K562 (cell line): Measurements from ENCODE around the gene ZNF625. TPM values are rescaled to one million over a fixed set of nuclear protein-coding genes. Genes with fewer than 3 reads are reported as not detected.

ENCODE experiments used
- MCM2 ChIP-seq: fragments of 450-650 bp; IDR thresholded peaks from 2 replicates; pipeline ENCODE4 v1.6.1; 2017; ENCODE audit warnings: low read depth, mild to moderate bottlenecking
- PTBP1 ChIP-seq: fragments of 200-400 bp; formaldehyde crosslinking; IDR thresholded peaks from 2 replicates; pipeline ENCODE4 v1.6.1; 2017; ENCODE audit warnings: low read depth, low read length
- PTTG1 ChIP-seq: fragments of 450-650 bp; IDR thresholded peaks from 2 replicates; pipeline ENCODE4 v1.6.1; 2016; ENCODE audit warnings: low read depth, mild to moderate bottlenecking, missing genetic modification characterization, missing compliant biosample characterization
- polyA plus RNA-seq, 8 experiments: library from polyadenylated mRNA; depleted of rRNA in 4 of 8; stranded (reverse) in 5 of 8; unstranded in 3 of 8; fragments of >200 nt; fragmentation: Nextera tagmentation in 2 of 8; fragmentation: Illumina TruSeq in 1 of 8; extraction: Ambion mirVana in 2 of 8; extraction: Trizol in 1 of 8; gene quantifications; 2 replicates each; pipeline versions ENCODE4 v1.2.1 to v1.2.3, GENCODE V29; 2011 to 2014; ENCODE audit warnings: inconsistent platforms in 1 of 8, missing spikeins in 1 of 8
- total RNA-seq, 7 experiments: library from RNA; depleted of rRNA in 6 of 7; stranded (reverse); fragments of >200 nt in 6 of 7; fragmentation: Illumina TruSeq in 2 of 7; extraction: Trizol in 2 of 7; gene quantifications; 2 replicates each; pipeline versions ENCODE4 v1.2.1 to v1.2.3, GENCODE V29; 2011 to 2021; ENCODE audit warnings: low replicate concordance in 1 of 7
- TF ChIP-seq, protein P1 (sequence below): fragments of 450-650 bp; IDR thresholded peaks from 2 replicates; pipeline ENCODE4 v1.7.1; 2018; ENCODE audit warnings: mild to moderate bottlenecking, low read depth; ENCODE audit not compliant: partially characterized antibody
- TF ChIP-seq, protein P2 (sequence below), 2 experiments: IDR thresholded peaks; 2 replicates each; pipeline ENCODE4 v1.6.1; 2012; ENCODE audit warnings: improper control_type of control experiment in 2 of 2, low read depth in 2 of 2, low read length in 2 of 2, borderline replicate concordance in 1 of 2
- TF ChIP-seq, protein P3 (sequence below), 2 experiments: fragments of 450-650 bp; conservative IDR thresholded peaks; 2 replicates each; pipeline ENCODE4 v1.6.1; 2017; ENCODE audit warnings: mild to moderate bottlenecking in 2 of 2, moderate library complexity in 2 of 2
- TF ChIP-seq, protein P4 (sequence below): fragments of 450-650 bp; formaldehyde crosslinking; IDR thresholded peaks from 2 replicates; pipeline ENCODE4 v1.4.0; 2022; ENCODE audit warnings: missing genetic modification characterization

The ZNF625 gene
- total and polyA plus RNA-seq, 9 of the 15 experiments (the other 6 are each of a cell fraction or from before 2014, with no cell fraction given), result 0.07 to 0.09 TPM; not detected in 7

DNA sequence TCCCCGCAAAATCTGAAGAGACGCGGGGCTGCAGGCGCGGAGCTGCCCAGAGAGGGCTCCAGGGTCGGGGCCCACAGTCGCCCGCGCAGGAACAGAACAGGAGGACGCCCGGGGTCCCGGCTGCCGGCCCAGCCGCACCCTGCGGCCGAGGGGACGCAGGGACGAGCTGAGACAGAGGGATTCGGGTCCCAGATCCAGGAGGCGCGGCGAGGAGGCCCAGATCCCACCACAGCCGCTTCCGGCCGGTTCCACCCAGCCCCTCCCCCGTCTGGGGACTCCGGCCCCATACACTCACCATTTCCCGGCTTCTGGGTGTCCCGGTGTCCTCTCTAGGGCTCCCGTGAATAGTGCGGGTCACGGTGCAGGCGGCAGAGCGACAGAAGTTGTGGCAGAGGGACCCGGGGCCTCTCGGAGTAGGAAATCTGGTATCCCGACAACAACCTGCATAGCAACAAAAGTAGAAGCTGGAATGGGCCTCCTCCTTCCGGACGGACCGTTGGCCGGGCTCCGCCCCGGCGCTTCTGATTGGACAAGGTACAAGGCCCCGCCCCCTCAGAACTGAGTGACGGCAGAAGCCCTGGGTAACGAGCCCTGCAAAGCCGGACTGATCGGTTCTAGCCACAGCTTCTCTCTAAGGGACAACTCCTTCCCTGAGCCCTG, 16.5 kb downstream of the ZNF625 start, which contains the start of gene ZNF20 (continued):
- TF ChIP-seq, protein P1, sequence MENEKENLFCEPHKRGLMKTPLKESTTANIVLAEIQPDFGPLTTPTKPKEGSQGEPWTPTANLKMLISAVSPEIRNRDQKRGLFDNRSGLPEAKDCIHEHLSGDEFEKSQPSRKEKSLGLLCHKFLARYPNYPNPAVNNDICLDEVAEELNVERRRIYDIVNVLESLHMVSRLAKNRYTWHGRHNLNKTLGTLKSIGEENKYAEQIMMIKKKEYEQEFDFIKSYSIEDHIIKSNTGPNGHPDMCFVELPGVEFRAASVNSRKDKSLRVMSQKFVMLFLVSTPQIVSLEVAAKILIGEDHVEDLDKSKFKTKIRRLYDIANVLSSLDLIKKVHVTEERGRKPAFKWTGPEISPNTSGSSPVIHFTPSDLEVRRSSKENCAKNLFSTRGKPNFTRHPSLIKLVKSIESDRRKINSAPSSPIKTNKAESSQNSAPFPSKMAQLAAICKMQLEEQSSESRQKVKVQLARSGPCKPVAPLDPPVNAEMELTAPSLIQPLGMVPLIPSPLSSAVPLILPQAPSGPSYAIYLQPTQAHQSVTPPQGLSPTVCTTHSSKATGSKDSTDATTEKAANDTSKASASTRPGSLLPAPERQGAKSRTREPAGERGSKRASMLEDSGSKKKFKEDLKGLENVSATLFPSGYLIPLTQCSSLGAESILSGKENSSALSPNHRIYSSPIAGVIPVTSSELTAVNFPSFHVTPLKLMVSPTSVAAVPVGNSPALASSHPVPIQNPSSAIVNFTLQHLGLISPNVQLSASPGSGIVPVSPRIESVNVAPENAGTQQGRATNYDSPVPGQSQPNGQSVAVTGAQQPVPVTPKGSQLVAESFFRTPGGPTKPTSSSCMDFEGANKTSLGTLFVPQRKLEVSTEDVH, result no peak
- TF ChIP-seq, protein P2, sequence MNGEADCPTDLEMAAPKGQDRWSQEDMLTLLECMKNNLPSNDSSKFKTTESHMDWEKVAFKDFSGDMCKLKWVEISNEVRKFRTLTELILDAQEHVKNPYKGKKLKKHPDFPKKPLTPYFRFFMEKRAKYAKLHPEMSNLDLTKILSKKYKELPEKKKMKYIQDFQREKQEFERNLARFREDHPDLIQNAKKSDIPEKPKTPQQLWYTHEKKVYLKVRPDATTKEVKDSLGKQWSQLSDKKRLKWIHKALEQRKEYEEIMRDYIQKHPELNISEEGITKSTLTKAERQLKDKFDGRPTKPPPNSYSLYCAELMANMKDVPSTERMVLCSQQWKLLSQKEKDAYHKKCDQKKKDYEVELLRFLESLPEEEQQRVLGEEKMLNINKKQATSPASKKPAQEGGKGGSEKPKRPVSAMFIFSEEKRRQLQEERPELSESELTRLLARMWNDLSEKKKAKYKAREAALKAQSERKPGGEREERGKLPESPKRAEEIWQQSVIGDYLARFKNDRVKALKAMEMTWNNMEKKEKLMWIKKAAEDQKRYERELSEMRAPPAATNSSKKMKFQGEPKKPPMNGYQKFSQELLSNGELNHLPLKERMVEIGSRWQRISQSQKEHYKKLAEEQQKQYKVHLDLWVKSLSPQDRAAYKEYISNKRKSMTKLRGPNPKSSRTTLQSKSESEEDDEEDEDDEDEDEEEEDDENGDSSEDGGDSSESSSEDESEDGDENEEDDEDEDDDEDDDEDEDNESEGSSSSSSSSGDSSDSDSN (IDR thresholded peaks at IDR 0.05; ENCODE audit: borderline replicate concordance in 1 of 2, low read depth in 2 of 2, low read length in 2 of 2), result no peak
- TF ChIP-seq, protein P3, sequence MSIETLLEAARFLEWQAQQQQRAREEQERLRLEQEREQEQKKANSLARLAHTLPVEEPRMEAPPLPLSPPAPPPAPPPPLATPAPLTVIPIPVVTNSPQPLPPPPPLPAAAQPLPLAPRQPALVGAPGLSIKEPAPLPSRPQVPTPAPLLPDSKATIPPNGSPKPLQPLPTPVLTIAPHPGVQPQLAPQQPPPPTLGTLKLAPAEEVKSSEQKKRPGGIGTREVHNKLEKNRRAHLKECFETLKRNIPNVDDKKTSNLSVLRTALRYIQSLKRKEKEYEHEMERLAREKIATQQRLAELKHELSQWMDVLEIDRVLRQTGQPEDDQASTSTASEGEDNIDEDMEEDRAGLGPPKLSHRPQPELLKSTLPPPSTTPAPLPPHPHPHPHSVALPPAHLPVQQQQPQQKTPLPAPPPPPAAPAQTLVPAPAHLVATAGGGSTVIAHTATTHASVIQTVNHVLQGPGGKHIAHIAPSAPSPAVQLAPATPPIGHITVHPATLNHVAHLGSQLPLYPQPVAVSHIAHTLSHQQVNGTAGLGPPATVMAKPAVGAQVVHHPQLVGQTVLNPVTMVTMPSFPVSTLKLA (conservative IDR thresholded peaks at IDR 0.05), result peak in 1 of 2 experiments; percentile 42; a peak in 1 of 4 replicates
- no peak for TF ChIP-seq PTBP1
- TF ChIP-seq, protein P4, sequence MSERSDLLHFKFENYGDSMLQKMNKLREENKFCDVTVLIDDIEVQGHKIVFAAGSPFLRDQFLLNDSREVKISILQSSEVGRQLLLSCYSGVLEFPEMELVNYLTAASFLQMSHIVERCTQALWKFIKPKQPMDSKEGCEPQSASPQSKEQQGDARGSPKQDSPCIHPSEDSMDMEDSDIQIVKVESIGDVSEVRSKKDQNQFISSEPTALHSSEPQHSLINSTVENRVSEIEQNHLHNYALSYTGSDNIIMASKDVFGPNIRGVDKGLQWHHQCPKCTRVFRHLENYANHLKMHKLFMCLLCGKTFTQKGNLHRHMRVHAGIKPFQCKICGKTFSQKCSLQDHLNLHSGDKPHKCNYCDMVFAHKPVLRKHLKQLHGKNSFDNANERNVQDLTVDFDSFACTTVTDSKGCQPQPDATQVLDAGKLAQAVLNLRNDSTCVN (CRISPR knock-in tag), result no peak
- TF ChIP-seq MCM2, result no peak
- no peak for TF ChIP-seq PTTG1 (tag)
